GOT3 (cell line): Measurements from ENCODE around the gene FDXR.

ENCODE experiments used
- DNase-seq: peaks from one replicate; lab custom pipeline; 2025; ENCODE audit warnings: mixed read lengths; lab: John Stamatoyannopoulos, UW

FDXR gene

DNA sequence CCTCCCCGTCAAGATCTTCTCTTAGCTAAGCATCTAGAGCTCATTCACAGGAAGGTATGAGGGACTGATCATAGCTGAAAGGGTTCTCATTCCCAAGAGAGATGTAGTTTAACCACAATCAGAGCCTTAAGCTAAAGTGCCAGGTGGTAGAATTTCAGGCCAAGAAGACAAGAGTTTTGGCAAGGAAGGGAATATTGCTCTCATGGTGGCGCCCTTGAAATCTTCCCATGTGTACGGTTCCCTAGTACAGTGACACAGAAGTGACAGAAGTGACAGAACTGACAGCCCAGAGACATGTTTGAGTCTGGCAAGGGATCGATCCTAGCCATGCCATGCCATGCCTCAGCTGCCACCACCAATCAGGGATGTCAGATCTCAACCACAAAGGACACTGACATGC, 15.6 kb downstream of the FDXR start:
- DNase-seq: no peak

DNA sequence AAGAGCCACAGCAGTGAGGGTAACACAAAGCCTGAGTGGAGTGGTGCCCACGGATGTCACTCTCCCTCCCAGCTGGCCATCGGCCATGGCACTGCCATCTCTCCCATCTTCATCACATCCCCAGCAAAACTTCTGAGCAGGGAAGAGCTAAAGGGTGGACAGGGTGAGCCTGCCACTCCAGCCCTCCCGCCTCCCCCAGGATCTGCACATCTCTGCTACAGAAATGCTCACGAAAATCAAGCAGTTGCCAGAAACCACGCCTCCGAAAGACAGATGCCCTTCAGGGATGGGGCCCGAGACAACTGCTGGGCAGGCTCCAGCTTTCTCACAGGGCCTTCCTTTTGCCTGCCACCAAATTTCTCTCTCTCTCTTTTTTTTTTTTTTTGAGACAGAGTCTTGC, 16.7 kb downstream of the FDXR start:
- DNase-seq: no peak

DNA sequence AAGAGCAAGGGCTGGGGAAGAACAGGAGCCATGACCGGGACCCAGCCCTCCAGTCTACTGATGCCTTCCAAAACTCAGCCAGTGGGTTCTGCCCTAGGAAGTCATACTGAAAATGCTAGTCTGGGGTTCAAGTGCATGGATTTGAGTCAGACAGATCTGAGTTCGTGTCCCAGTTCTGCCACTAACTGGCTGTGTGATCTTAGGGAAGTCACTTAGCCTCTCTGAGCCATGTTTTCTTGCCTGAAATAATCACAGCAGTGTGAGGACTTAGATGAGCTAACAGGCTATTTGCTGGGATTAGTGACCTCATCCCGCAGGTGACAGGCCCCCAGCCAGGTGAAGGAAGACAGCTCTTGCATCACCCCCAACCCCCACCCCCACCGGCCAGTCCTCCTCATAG, 17.5 kb downstream of the FDXR start:
- no peak for DNase-seq

DNA sequence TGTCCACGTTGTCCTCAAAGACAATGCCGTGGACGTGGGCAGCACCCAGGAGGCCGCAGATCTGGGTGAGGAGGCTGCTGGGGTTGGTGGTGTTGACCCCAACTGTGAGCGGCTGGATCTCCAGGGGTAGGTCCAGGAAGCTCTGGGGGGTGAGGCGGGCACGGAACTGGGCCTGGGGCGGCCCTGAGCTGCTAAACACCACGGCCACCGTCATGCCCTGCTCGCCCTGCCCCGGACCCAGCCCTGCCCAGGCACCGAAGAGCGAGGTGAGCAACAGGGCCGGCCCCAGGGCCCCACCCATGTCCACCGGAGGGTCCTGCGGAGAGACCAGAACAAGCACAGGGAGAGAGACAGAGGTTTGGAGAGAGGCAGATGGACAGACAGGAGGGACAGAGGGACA, 18.0 kb downstream of the FDXR start:
- DNase-seq: no peak

DNA sequence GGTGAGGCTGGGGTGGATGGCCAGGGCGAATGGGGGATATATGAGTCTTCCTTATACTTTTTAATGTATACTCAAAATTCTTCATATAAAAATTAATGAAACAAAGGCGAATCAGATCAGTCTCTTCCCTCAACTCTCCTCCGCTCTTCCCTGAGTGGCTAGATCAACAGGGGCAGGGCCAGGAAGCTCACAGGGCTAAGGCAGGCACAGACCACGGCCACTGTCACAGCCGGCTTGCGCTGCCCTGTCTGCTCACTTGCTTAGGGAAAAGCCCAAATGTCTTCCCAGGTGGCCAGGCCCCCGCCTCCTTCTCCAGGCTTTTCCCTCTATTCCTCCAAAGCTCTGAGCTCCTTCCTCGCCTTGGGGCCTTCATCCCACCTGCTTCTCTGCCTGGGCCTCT, 19.1 kb downstream of the FDXR start:
- no peak for DNase-seq

DNA sequence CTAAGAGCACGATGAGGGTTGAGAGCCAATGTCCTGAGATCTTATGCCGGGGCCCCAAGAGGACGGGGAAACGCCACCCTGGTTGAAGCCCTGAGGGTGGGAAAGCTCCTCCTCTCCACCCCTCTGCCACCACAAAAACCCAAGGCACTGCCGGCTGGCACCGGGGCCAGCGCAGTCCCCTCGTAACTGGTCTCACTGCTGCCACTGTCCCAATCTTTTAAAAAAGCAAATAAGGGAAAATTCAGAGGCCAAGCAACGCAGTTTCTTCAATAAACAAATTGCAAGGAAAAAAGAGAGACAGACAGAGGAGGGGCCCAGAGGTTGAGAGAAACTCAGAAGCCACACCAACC, 19.8 kb downstream of the FDXR start:
- DNase-seq: no peak

DNA sequence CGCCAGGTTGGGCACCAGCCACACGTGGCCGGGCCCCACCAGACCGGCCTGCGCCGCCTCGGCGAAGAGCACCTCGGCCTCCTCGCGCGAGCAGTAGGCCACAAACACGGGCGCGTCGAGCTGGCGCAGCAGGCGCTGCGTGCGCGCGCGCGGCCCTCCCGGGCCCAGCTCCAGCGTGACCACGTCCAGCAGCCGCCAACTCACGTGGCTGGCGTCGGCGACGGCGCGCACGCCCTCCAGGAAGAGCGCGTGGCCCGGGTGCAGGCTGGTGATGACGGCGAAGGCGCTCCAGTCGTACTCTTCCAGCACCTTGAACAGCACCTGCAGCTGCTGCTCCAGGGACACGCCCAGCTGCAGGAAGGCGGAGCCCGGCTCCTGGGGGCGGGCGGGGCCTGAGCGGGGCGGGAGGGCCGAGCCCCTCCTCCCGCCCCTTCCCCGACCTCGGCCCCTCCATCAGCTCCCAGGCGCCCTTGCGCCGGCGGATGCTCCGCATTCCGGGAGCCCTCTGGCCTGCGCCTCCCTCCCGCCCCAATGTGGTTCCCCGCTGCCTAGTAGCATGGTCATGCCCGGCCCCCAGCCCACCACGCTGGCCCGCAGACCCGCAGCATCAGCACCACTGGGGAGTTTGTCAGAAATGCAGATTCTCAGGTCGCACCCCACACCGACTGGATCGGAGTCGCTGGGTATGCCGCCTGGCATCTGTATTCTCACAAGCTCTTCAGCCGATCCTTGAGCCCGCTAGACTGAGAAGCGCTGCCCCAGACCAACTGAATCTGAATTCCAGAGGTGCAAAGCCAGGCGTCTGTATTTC, 20.4 kb downstream of the FDXR start:
- no peak for DNase-seq

DNA sequence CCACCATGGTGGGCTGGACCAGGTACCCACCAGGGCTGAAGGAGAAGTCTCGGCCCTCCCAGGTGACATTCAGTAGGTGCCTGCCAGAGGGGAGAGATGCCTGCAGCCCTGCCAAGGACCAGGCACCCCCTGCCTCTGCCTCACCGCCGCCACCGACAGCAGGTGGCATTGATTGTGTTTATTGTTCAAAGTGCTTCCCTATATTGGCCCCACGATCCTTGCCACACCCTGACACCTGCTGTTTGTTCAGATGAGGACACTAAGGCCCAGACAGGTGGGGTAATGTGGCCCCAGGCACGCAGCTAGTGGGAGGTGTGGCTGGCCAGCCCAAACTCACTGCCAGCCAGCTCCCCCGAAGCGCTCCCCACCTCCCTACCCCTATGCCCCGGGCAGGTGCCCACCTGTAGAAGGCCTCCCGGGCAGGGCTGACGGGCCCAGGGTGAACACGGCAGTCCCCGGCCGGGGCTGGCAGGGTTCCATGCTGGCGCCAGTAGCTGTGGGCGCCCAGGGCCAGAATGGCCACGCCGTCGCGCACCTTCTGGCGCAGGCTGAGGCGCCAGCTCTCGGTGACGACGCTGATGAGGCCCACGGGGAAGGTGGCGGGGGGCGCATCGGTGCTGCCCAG, 21.1 kb downstream of the FDXR start:
- no peak for DNase-seq

DNA sequence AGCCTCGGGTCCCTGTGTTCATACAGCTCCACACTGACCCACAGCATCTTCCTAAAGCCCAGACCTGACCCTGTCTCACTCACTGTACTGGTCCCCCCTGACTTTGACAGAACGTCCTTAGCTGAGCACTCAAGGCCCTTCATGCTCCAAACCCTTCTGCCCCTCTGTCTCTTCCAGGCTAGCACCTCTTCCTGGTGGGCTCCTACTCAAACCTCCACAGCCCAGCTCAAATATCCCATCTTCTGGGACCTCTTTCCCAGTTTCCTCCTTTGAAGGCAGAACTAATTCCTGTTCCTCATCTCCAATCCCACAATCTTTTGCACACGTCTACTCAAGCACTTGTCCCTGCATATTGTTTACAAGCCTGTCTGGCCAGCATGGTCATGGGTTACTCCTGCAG, 21.9 kb downstream of the FDXR start:
- no peak for DNase-seq

DNA sequence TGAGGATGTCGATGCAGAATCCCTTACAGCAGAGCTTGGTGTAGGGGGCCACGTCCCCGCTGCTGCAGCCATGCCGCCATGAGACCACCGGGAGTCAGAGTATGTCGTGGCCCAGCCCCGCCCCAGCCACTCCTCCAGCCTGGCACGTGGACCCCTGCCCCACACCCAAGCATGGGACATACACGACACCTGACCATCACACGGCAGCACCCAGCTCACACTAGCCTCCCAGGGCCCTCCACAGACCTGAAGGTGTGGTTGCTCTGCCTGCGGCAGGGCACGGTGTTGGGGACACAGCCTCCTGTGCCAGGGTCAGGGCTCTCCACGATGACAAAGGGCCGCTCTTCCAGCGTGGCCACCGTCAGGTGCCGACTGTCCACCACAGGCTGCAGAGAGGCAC, 22.5 kb downstream of the FDXR start:
- DNase-seq: no peak

DNA sequence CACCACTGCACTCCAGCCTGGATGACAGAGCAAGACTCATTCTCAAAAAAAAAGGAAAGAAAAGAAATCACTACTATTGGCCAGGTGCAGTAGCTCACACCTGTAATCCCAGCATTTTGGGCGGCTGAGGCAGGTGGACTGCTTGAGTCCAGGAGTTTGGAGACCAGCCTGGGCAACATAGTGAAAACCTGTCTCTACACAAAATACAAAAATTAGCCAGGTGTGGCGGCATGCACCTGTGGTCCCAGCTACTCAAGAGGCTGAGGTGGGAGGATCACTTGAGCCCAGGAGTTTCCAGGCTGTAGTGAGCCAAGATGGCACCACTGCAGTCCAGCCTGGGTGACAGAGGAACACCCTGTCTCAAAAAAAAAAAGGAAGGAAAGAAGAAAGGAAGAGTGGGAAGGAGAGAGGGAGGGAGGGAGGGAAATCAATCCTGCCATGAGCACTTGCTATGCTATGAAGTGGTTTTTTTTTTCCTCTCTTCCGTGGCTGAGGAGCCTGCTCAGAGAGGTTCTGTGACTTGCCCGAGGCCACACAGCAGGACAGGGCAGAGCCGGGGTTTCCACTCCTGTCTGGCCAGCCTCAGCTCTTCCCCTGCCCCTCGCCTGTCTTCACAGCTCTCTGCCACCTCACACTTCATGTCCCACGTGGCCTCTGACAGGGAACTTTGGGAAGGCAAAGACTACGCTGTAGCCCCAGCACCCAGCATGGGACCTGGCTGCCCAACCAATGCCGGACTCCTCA, 24.0 kb downstream of the FDXR start:
- DNase-seq: no peak

DNA sequence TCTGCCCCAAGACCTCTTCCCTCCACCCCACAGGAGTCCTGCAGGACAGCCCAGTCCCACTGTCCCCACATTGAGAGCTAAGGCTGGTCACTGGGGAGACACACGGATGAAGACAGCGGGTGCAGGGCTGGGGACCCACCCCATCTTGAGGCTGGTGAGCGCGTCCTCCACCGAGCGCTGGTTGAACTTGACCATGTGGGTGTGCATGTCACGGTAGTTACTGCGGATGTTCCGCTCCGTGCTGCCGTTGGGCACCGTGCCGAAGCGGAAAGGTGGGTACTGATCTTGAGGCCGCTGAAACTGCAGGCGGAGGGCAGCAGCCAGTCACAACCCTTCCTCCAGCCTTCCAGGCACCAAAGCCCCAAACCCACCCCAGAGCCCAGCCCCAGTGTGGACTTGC, 26.2 kb downstream of the FDXR start:
- no peak for DNase-seq

DNA sequence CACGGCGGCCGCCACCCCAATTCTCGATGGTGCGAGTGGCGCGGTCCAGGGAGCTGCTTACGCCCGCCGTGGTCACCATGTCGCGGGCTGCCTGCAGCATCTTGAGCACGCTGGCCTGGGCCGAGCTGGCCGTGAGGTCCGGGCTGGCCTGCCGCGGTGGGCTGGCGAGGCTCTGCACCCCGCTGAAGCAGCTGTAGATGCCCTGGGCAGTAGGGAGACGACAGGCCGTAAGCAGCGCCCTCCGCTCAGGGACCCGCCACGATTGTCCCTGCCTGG, 29.5 kb downstream of the FDXR start:
- no peak for DNase-seq

DNA sequence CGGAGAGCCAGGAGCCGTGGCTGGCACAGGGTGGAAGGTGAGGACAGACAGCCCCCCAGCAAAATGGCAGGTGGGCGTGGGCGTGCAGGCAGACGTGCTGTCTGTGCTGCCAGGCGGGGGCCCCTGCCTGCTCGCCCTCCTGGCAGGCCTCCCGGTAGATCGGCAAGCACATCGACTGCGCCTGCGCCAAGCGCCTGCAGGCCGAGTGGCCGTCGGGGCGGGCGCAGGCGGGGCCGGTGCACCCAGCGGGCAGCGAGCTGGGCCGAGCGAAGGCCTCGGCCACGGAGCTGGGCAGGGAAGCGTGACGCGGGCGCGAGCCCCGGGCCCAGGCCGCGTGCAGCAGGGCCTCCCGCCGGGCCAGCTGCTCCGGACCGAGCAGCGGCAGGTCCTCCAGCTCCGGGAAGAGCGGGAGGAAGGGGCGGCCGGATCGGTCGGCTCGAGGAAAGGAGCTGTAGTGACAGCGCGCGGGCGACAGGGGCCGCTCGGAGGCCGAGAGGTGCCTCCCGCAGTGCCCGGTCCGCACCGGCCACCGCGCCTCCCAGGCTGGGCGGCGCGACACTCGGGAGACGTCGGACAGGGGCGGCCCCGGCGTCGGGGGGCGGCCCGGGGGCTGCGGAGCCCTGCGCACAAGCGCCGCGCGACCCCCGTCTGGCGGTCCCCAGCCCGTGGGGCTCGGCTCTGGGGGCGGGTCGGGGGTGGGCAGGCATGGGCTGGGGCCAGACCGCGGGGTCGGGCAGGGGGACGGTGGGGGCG, 30.0 kb downstream of the FDXR start:
- DNase-seq: no peak

DNA sequence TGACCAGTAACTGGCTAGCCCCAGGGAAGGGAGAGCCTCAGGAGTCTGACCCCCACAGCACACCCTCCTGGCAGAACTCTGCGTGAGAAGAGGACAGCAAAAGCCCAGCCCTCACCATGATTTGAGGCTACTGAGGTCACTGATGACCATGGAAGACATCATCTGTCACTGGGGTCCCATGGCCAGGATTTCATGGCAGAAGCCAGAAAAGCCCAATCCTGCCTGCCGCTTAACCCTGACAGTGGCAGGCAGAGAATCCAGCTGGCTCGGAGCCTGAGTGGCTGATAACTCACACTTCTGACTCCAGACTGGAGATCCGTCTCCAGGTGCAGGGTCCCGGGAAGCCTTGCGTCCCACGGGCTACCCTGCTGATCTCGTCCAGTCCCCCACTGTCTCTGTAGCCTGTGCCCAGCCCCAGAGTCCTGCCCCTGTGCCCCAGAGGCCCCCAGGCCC, 30.6 kb downstream of the FDXR start:
- DNase-seq: no peak

DNA sequence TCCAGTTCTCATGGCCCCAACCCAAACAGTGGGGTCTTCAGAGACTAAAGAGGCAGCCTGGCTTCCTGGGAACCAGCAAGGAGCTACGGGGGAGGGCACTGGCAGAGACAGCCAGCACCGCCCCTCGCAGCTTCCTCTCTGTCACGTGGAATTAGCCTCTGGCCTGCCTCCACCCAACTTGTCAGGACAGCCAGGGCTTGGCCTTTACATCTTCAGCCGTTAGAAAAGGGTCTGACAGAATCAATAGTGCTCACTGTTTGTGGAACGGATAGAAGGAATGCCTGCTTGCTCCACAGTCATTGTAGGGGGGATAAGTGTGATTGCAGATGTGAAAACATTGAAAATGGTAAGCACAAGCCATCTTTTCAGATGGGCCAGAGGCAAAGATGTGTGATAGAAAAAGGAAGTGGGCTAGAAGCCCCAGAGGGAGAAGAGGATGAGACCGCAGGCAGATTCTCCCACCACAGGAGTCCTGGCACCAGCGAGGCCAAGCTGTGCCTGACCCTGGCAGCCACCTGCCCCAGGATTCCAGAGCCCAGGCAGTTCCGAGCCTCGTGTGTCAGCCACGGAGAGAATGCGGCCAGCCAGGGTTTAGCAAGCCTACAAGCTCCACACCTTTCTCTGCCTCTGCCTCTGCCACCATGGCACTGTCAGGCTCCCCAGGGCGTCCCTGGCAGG, 31.7 kb downstream of the FDXR start:
- no peak for DNase-seq

DNA sequence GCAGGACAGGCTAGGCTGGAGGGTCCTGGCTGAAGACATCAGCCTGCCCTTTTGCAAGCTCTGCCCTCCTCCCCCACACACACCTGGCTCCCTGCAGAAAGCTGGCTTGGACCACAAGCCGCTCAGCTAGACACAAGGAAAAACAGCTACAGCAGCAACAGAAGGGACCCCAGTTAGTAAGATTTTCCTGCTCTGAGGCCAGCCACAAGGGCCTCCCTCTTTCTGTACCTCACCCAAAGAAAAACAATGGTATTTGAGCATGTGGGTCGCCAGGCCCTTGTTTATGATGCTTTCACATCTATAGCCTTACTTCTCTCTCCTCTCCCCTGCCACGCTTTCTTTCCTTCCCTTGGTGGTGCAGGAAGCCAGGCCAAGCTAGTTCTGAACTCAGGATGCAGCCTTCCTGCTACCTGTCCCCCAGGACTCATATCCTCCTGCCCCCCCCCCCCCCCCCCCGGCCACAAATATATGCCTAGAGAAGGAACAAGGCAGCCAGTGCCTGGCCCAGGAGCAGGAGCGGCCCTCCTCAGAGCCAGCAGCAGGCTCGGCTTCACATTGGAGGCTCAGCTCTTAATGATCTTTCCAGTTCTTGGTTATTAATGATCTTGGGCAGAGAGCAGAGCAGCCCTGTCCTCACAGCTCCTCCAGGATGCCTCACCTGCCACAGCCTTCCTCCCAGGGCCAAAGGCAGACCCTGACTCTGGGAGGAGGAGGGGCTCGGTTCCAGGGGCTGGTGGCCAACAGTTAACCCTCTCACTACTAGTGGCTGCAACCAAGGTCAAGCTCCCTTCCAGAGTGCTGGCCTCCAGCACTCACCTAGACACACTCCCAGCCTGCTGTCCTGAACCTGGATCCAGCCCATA, 32.6 kb downstream of the FDXR start:
- DNase-seq: no peak

DNA sequence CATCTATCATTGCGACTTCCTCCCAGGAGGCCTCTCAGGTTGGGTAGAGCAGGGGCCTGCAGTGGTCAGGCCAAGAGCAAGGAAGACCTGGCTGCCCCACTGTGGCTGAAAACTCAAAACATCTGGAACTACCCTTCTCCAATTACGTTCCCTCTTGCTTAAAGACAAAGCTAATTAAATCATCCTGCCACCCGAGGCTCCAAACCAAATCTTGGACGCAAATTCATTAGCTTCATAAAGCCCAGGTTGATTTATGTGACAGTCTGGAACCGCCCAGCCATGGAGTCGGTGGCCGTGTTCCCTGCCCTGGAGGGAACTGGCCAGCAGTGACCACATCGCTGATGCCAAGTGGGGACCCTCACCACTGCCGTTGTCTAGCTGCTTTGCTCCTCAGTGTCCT, 34.5 kb downstream of the FDXR start:
- no peak for DNase-seq

DNA sequence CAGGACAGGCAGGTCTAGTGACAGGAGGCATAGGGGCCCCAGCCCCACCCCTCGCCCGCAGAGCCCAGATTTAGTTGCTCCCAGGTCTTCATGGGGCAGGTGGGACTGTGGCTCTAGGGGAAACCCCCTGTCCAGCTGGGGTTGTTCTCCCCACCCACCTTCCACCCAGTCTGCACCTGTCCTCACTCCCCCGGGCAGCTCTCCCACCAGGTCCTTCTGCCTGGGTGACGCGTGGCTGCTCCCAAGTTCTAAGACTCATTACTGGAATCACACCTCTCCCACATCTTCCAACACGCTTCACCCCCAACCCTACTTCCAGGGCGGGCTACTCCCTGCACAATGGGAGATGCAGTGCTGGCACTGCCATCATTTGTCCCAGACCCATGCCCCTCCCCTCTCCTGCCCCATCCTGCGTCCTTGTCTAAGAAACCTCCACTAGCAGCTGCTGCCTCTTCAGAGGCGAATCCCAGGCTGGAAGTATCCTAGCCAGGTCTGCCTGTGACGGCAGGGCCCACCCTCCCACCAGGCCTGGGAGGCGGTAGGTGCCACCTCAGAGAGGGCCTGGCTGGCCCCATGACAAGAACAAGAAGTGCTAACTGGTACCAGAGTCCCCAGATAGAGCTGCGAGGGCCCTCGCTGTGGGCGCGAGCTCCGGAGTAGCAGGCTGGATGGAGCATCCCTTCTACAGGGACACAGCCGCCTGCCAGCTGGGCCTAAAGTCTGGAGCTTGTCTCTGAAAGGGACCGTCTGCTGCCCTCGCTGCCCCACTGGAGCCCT, 35.9 kb downstream of the FDXR start:
- DNase-seq: no peak

DNA sequence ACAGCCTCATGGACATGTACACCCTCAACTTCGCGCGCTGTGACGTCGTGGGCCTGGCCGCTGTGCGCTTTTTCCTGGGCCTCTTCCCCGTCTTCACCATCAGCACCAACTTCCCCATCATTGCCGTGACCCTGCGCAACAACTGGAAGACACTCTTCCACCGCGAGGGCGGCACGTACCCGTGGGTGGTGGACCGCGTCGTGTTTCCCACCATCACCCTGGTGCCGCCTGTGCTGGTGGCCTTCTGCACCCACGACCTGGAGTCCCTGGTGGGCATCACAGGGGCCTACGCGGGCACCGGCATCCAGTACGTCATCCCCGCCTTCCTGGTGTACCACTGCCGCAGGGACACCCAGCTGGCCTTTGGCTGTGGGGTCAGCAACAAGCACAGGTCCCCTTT, 36.6 kb downstream of the FDXR start:
- no peak for DNase-seq
